ENCODE results near the gene RAB22A. TPM values are rescaled to one million over a fixed set of nuclear protein-coding genes. Genes with fewer than 3 reads are reported as not detected.

Gene RAB22A
- total and polyA plus RNA-seq, 9 of the 15 experiments (the other 6 are each of a cell fraction or from before 2014, with no cell fraction given), result 1.1 to 8.0 (median 6.7) TPM

- CTCF ChIA-PET (ENCODE audit: low intra/inter-chr PET ratio), result no interaction called here
- DNase-seq (ENCODE audit: extremely low read depth in 1 of 4, low spot score in 3 of 4) (no peak), ATAC-seq (no peak), FAIRE-seq (no peak)
- H3K4me2 ChIP-seq (ENCODE audit: insufficient read depth, low read length), result peak overlapping the region; percentile 86
- peak overlapping the region; percentile 57; the same call in 1 of the 3 replicates for H3K27ac ChIP-seq (ENCODE audit: extremely low read depth, low read depth, low read length)
- peak overlapping the region; percentile 91 for H2AFZ ChIP-seq (ENCODE audit: low read depth, low read length)
- peak overlapping the region; percentile 74 to 88; a peak in 3 of 4 replicates for H3K9ac ChIP-seq (ENCODE audit: insufficient read depth in 1 of 2, low read depth in 2 of 2, low read length in 2 of 2)
- no peaks in the 10 kb centered on the region for H3K27me3 ChIP-seq (ENCODE audit: control insufficient read depth in 2 of 2, insufficient read depth in 2 of 2, low read length in 2 of 2)
- WGBS (ENCODE audit: insufficient coverage, low coverage, missing lambda C conversion rate), result 43% methylated on average over 9 of the region's 9 CpGs
- peak overlapping the region; percentile 99 for H3K4me3 ChIP-seq
- intact Hi-C loops (cut with micrococcal nuclease), result loop anchor here (2.0 to 5.0 kb wide), 3 partner anchors 55 to 71 kb away; no protein-coding TSS in a partner anchor
- peaks cover 30% of the 10 kb centered on the region for H3K79me2 ChIP-seq (ENCODE audit: control insufficient read depth, insufficient read depth, low read length)
- POLR2A ChIA-PET, result interaction anchor here (0.7 to 2.4 kb wide), 2 partner anchors 12 to 33 kb away, joined by 3 to 9 read pairs; no protein-coding TSS in a partner anchor
- no peaks in the 10 kb centered on the region for H3K9me1 ChIP-seq (ENCODE audit: control insufficient read depth, insufficient read depth, low read length)
- peaks cover 3 to 12% of the 10 kb centered on the region in 2 experiments; a peak in 2 of 5 replicates for H3K4me1 ChIP-seq (replicated peaks in 1 of 2; ENCODE audit: control insufficient read depth in 2 of 2, insufficient read depth in 2 of 2, low read length in 2 of 2)
- in situ Hi-C loops (cut with MboI), result no loop called here
- H3K9me3 ChIP-seq (replicated peaks; ENCODE audit: control insufficient read depth, insufficient read depth, low read depth, low read length), result no peaks in the 10 kb centered on the region
- H3K36me3 ChIP-seq (ENCODE audit: control insufficient read depth, insufficient read depth, low read length), result peaks cover 21% of the 10 kb centered on the region; the same call in 2 of the 3 replicates
- TSS peak; percentile 41 for BruUV-seq (replicated peaks)
- no peaks in the 10 kb centered on the region for H4K20me1 ChIP-seq (replicated peaks; ENCODE audit: control insufficient read depth, insufficient read depth, low read length)
- TF ChIP-seq ID3 (CRISPR knock-in tag; IDR thresholded peaks at IDR 0.05) (no peak), ID3 (tag; IDR thresholded peaks at IDR 0.05) (no peak), ZBTB17 (CRISPR knock-in tag; IDR thresholded peaks at IDR 0.05) (no peak), MNT (conservative IDR thresholded peaks at IDR 0.05) (peak in 1 of 2 experiments; percentile 32; a peak in 2 of 4 replicates), MAX (CRISPR knock-in tag; IDR thresholded peaks at IDR 0.05) (no peak), GATAD2B (IDR thresholded peaks at IDR 0.05; ENCODE audit: borderline replicate concordance) (no peak), POU5F1 (IDR thresholded peaks at IDR 0.05; ENCODE audit: borderline replicate concordance, low read depth, low read length, partially characterized antibody) (no peak), KDM1A (IDR thresholded peaks at IDR 0.05) (no peak), ZC3H4 (CRISPR knock-in tag; IDR thresholded peaks at IDR 0.05; ENCODE audit: borderline replicate concordance) (no peak), ZNF133 (CRISPR knock-in tag; IDR thresholded peaks at IDR 0.05) (no peak), HSF4 (CRISPR knock-in tag; IDR thresholded peaks at IDR 0.05; ENCODE audit: borderline replicate concordance) (no peak), POLR2AphosphoS5 (IDR thresholded peaks at IDR 0.05; ENCODE audit: control insufficient read depth, insufficient read depth, low read depth, low read length) (no peak), CBFA2T3 (IDR thresholded peaks at IDR 0.05) (no peak), CC2D1A (IDR thresholded peaks at IDR 0.05) (no peak), IRF1 (CRISPR knock-in tag; IDR thresholded peaks at IDR 0.05; ENCODE audit: borderline replicate concordance) (no peak), ZNF512 (tag; IDR thresholded peaks at IDR 0.05) (no peak), MLX (CRISPR knock-in tag; conservative IDR thresholded peaks at IDR 0.05) (no peak)
These were observed 1.2 kb upstream of the RAB22A start for GRCh38 chr20:58308290-58308679.
